Choroid plexus epithelial cell (primary cell): ENCODE results near the gene KCNC2.

Experiments used
- DNase-seq: peaks from one replicate; pipeline ENCODE4 v3.0.0-alpha.2; 2010; ENCODE audit warnings: low read depth
- H3K4me3 ChIP-seq: 2 replicates; pipeline ENCODE4 v1.5.1; 2011; ENCODE audit warnings: low read depth, mild to moderate bottlenecking, control low read depth, low read length, moderate library complexity
- TF ChIP-seq, protein P1 (sequence below): conservative IDR thresholded peaks from 2 replicates; pipeline ENCODE4 v1.5.1; 2011; ENCODE audit warnings: low read depth, mild to moderate bottlenecking, control low read depth, inconsistent platforms, low read length, moderate library complexity

The KCNC2 gene

DNA sequence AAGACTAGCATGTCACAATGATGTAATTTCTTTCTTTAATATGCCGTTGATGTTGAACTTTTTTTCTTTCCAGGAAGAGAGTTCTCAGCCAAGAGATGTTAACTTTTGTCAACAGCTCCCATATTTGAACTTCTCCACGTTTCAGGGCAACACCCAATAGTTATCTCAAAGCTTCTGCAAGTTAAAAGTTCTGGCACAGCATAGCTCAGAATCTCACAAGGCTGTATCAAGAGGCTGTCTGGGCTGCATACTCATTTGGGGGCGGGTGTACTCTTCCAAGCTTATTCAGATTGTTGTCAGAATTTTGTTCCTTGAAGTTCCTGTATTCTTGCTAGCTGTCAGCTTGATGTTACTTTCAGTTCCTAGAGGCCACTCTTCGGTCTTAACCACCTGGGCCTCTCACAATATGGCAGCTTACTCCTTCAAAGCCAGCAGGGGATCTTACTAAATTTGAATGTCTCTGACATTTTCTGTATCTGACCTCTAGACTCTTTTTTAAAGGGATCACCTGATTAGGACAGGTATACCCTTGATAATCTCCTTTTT is 38.9 kb downstream of the KCNC2 start:
- DNase-seq = no peak
- TF ChIP-seq, protein P1, sequence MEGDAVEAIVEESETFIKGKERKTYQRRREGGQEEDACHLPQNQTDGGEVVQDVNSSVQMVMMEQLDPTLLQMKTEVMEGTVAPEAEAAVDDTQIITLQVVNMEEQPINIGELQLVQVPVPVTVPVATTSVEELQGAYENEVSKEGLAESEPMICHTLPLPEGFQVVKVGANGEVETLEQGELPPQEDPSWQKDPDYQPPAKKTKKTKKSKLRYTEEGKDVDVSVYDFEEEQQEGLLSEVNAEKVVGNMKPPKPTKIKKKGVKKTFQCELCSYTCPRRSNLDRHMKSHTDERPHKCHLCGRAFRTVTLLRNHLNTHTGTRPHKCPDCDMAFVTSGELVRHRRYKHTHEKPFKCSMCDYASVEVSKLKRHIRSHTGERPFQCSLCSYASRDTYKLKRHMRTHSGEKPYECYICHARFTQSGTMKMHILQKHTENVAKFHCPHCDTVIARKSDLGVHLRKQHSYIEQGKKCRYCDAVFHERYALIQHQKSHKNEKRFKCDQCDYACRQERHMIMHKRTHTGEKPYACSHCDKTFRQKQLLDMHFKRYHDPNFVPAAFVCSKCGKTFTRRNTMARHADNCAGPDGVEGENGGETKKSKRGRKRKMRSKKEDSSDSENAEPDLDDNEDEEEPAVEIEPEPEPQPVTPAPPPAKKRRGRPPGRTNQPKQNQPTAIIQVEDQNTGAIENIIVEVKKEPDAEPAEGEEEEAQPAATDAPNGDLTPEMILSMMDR = no peak
- H3K4me3 ChIP-seq = no peak overlapping the region

DNA sequence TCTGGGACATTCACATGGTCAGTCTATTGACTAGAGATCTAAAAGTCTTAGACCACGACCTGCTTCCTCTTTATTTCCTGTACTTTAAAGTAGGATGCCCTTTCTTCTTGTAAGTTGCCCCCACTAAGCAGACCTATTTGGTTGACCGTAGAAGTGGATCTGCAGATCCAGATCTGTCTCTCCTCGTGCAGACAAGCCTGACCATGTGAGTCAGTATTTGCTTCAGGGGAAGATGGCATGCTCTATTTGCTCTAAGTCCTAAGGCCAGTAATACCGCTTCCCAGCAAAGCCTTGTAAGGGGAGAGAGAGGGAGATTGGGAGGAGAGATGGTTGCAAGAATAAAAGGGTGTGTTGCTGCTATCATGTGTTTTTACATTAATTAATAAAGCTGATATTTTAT is 46.8 kb downstream of the KCNC2 start:
- H3K4me3 ChIP-seq = no peak overlapping the region
- TF ChIP-seq, protein P1 = no peak

GRCh38 chr12:75161488-75161887 is 48.2 kb downstream of the KCNC2 start:
- H3K4me3 ChIP-seq = no peak overlapping the region
- TF ChIP-seq, protein P1 = no peak
- no peak for DNase-seq

More for the DNA sequence above, 46.8 kb downstream of the KCNC2 start:
- no peak for DNase-seq

DNA sequence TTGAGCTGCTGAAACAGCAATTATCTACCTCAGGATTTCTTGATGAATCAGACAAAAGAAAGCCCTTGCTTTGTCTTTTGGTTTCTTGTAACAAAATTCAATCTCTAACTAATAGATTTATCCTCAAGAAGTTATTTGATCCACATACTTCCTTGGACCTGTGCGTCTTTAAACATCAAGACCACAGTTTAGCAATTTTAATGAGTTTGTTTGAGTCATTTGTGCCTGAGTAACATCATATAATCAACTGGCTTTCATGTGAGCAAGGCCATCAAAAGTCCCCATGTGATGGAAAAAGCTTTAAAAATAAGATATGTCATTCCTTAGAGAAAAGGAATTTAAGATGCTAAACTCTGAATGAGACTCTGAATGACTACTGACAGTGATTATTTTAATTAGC is 52.3 kb downstream of the KCNC2 start:
- TF ChIP-seq, protein P1 = no peak
- no peak overlapping the region for H3K4me3 ChIP-seq
- no peak for DNase-seq

- H3K4me3 ChIP-seq = no peak overlapping the region
- DNase-seq = no peak
- TF ChIP-seq, protein P1 = no peak
Measured at GRCh38 chr12:75155962-75156361, 53.7 kb downstream of the KCNC2 start.

DNA sequence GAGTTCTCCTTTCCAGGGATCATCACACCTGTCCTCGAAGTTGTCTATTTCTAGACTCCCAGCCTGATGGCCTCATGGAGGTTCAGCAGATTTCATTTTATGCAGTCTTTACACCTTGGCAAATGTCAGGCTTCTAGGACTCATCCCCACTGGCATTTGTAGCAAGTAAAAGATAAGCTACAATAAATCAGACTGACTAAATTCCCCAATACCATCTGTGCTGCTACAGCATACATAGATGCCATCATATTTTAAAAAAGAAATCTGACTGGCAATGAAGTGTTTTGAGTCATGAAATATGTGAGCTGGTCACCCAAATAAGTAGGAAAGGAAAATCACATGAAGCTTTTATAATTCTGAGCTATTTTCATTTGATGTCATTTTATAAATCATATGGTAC is 55.3 kb downstream of the KCNC2 start:
- TF ChIP-seq, protein P1 = no peak

DNA sequence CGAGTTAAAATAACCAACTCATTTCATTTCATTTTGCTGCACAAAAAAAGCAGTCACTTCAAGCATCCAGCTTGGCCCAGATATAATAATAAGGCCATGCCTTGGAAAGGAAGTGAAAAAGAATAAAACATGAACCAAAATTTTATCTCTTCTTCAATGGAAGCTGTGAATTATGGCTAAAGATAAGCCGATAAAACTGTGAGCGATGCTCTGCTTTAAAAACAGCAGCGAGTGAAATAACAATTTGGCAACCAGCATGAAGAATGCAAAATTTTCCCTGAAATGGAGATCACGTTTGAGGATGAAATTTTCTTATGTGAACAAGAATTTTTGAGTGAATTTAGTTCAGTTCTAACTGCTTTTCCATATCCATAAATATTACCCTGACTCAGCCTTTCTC is 70.4 kb downstream of the KCNC2 start:
- DNase-seq = no peak
- H3K4me3 ChIP-seq = no peak overlapping the region
- TF ChIP-seq, protein P1 = no peak

More for the DNA sequence above, 55.3 kb downstream of the KCNC2 start:
- H3K4me3 ChIP-seq = no peak overlapping the region
- no peak for DNase-seq
